ENCODE data around the gene DBP.
"Not testable (repeated sequence)": the region's sequence is repeated elsewhere in the genome, so short reads cannot be mapped to it uniquely, and the experiment has no call there.

DBP gene

GRCh38 chr19:48636859-48637448 is at the start of gene DBP:
TSS of gene DBP (minus strand) at chr19:48637379. CDS start at chr19:48636994, 385 bp downstream.
- TF ChIP-seq CTCF (conservative IDR thresholded peaks at IDR 0.05; ENCODE audit: control insufficient read depth, insufficient read depth, low read depth, low read length), result no peak
- DNase-seq (ENCODE audit: low read depth), result no peak
- peak within 1 kb of the TSS; percentile 50 for H3K4me3 ChIP-seq (ENCODE audit: control insufficient read depth, low read depth, low read length)

GRCh38 chr19:48686637-48687036 is 49.5 kb upstream of the DBP start:
- not testable (repeated sequence) for DNase-seq (ENCODE audit: low read depth); H3K4me3 ChIP-seq (ENCODE audit: control insufficient read depth, low read depth, low read length)

GRCh38 chr19:48686088-48686487 is 48.9 kb upstream of the DBP start:
- TF ChIP-seq CTCF (conservative IDR thresholded peaks at IDR 0.05; ENCODE audit: control insufficient read depth, insufficient read depth, low read depth, low read length), result no peak
- no peak overlapping the region for H3K4me3 ChIP-seq (ENCODE audit: control insufficient read depth, low read depth, low read length)
- DNase-seq (ENCODE audit: low read depth), result peak; percentile 32

- DNase-seq (ENCODE audit: low read depth), result no peak
- no peak overlapping the region for H3K4me3 ChIP-seq (ENCODE audit: control insufficient read depth, low read depth, low read length)
- TF ChIP-seq CTCF (conservative IDR thresholded peaks at IDR 0.05; ENCODE audit: control insufficient read depth, insufficient read depth, low read depth, low read length), result no peak
These were observed 48.4 kb upstream of the DBP start for GRCh38 chr19:48685583-48685982.

GRCh38 chr19:48683349-48683748 is 46.2 kb upstream of the DBP start:
- TF ChIP-seq CTCF (conservative IDR thresholded peaks at IDR 0.05; ENCODE audit: control insufficient read depth, insufficient read depth, low read depth, low read length), result no peak
- H3K4me3 ChIP-seq (ENCODE audit: control insufficient read depth, low read depth, low read length), result peak overlapping the region; percentile 10
- DNase-seq (ENCODE audit: low read depth), result peak; percentile 44

GRCh38 chr19:48681127-48681470 is 43.9 kb upstream of the DBP start:
- TF ChIP-seq CTCF (conservative IDR thresholded peaks at IDR 0.05; ENCODE audit: control insufficient read depth, insufficient read depth, low read depth, low read length), result no peak
- no peak overlapping the region for H3K4me3 ChIP-seq (ENCODE audit: control insufficient read depth, low read depth, low read length)
- DNase-seq (ENCODE audit: low read depth), result peak; percentile 82

- DNase-seq (ENCODE audit: low read depth), result no peak
- H3K4me3 ChIP-seq (ENCODE audit: control insufficient read depth, low read depth, low read length), result no peak overlapping the region
- TF ChIP-seq CTCF (conservative IDR thresholded peaks at IDR 0.05; ENCODE audit: control insufficient read depth, insufficient read depth, low read depth, low read length), result no peak
These were observed 43.4 kb upstream of the DBP start for GRCh38 chr19:48680436-48681126.

GRCh38 chr19:48680006-48680405 is 42.8 kb upstream of the DBP start:
- not testable (repeated sequence) for DNase-seq (ENCODE audit: low read depth); H3K4me3 ChIP-seq (ENCODE audit: control insufficient read depth, low read depth, low read length)
